Activated naive CD4-positive, alpha-beta T cell treated with anti-CD3 and anti-CD28 coated beads, Interleukin-2, amount 50 U/mL, for 16 hours (primary cell): Measurements from ENCODE around the gene PRR36.
"Not testable (repeated sequence)": the region's sequence is repeated elsewhere in the genome, so short reads cannot be mapped to it uniquely, and the experiment has no call there.

ENCODE experiments used
- DNase-seq: peaks from one replicate; pipeline ENCODE4 v3.0.0-alpha.2; 2020

Gene PRR36

DNA sequence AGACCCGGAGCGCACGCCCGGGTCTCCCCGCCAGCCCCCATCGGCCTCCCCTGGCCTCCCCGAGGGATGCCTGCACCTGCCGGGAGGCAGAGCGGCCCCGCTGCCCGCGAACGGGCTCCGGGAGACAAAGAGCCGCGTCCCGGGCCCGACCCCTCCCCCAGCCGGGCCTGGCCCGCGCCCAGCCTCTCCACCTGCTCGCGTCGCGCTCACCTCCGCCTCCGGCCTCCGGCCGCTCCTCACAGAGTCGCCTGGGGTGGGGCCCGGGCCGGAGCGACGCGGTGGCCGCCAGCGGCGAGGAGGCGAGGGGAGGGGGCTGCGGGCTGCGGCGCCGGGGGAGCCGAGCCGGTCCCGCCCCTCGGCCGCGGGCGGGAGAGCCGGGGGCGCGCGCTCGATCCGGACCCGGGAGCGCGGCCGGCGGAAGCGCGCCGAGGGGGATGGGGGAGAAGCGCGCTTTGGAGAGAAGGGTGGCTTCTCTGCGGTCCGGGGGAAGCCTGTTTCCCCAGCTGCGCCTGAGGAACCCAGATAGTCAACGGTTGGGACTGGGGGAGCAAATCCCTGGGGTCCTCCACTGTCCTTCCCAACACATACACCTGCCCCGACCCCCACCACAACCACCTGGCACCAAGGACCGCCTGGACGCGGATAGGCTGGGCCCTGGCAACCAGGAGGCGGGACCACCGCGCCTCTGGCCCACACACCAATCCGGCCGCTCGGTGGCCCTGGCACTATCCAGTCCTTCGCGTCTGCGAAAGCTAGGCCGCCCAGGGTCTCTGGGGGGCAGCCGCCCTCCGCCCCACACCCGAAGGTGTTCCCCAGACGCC, at the start of gene PRR36:
Gene PRR36 (minus strand): TSS at position 315 of the 821 bp plus-strand sequence. CDS start 701 bp downstream, outside the sequence.
- DNase-seq: peak; percentile 42

- no peak for DNase-seq
These were observed 49.4 kb upstream of the PRR36 start for GRCh38 chr19:7923295-7924191.

DNA sequence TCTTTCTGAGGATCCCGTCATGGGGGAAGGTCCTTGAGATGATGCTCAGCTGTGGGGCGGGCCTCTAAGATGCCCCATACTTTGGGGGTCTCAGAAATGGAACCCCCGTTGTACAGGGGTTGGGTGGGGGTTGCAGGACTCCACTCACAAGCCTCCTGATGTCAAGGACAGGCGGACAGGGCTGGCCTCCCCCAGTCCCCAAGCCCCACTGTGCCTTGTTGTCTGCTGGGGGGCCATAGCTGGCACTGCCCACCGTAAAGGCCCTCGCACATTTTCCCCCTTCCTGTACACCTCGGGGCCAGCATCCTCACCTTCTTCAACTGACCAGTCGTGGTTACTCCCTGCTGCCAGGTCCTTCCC, 48.6 kb upstream of the PRR36 start:
- no peak for DNase-seq

DNA sequence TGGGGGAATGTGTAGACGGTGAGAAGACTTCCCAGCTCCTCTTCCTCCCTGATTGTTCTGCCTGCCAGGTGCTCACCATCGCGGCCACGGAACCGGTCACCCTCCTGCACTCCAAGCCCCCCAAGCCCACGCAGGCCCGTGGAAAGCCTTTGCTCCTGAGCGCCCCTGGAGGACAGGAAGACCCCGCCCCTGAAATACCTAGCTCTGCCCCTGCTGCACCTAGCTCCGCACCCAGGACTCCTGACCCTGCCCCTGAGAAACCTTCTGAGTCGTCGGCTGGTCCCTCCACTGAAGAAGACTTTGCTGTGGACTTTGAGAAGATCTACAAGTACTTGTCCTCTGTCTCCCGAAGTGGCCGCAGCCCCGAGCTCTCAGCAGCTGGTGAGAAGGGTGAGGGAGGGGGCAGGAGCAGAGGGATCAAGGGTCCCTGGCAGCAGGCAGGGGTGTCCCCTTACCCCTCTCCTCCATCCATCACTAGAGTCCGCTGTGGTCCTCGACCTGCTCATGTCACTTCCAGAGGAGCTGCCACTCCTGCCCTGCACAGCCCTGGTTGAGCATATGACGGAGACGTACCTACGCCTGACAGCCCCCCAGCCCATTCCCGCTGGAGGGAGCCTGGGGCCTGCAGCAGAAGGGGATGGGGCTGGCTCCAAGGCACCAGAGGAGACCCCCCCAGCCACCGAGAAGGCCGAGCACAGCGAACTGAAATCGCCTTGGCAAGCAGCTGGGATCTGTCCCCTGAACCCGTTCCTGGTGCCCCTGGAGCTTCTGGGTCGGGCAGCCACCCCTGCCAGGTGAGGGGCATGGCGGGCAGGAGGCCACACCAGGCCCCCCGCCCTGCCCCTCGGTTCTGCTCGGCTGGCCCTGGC, 48.0 kb upstream of the PRR36 start:
- DNase-seq: no peak

GRCh38 chr19:7921302-7921966, 47.2 kb upstream of the PRR36 start:
- no peak for DNase-seq

- DNase-seq: peak; percentile 98
These were observed 46.5 kb upstream of the PRR36 start for GRCh38 chr19:7920519-7921301.

- DNase-seq: peak; percentile 97
These were observed 45.7 kb upstream of the PRR36 start, which contains the start of gene SNAPC2 for GRCh38 chr19:7919610-7920518. Gene SNAPC2, plus strand, starts transcription at chr19:7920338. Its CDS starts 29 bp downstream, at chr19:7920367.

GRCh38 chr19:7918615-7919421, 44.6 kb upstream of the PRR36 start:
- DNase-seq: no peak

- DNase-seq: not testable (repeated sequence)
These were observed 43.9 kb upstream of the PRR36 start for GRCh38 chr19:7918062-7918614.

- DNase-seq: peak; percentile 69
These were observed 43.3 kb upstream of the PRR36 start for GRCh38 chr19:7917267-7918061.

- DNase-seq: no peak
These were observed 42.7 kb upstream of the PRR36 start for GRCh38 chr19:7916955-7917266.

DNA sequence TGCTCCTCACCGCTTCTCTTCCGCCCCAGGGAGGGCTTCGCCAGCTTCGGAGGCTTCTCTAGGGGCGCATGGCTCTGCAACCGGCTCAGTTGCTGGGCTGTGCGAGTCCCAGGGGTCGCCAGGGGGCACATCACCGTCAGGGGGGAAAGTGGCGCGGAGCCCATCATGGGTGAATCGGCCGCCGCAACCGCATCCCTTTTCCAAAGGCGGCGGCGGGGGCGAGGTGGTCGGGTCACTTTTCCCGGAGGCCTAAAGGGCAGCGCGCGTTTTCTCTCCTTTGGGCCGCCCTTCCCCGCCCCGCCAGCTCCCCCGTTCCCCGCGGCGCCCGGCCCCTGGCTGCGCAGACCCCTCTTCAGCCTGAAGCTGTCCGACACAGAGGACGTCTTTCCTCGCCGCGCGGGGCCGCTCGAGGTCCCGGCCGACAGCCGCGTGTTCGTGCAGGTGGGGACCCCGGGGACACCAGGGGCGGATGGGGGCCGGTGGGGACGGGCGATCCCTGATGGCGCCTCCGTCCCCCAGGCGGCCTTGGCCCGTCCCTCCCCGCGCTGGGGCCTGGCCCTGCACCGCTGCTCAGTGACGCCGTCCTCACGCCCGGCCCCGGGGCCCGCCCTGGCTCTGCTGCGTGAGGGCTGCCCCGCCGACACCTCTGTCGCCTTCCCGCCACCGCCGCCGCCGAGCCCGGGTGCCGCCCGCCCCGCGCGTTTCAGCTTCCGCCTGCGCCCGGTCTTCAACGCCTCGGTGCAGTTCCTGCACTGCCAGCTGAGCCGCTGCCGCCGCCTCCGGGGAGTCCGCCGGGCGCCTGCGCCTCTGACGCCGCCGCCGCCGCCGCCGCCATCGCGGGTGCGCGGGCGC, 42.1 kb upstream of the PRR36 start:
- peak; percentile 64 for DNase-seq

- no peak for DNase-seq
These were observed 41.3 kb upstream of the PRR36 start for GRCh38 chr19:7915250-7916102.

- no peak for DNase-seq
These were observed 40.4 kb upstream of the PRR36 start, which contains the start of gene TGFBR3L for GRCh38 chr19:7914598-7915045. Gene TGFBR3L, plus strand, starts transcription at chr19:7914830.

- no peak for DNase-seq
These were observed 39.9 kb upstream of the PRR36 start for GRCh38 chr19:7914099-7914498.

DNA sequence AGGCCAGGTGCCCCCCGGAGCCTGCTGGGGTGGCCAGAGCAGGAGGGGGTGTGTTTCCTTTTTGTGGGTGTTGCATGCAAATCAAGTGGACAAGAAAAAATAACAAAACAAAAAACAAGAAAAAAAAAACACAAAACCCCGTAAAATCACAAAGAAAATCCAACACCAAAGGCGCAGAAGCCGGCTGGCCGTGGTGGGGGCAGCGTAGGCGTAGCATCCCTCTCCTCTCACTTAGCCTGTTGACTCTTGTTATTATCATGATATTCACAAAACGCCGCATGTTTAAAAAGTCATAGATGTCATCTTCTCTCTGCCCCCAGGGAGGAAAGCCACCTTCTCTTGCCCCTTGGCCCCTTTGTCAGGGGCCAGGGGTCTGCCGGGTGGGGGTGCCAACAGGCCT, 39.5 kb upstream of the PRR36 start:
- no peak for DNase-seq
